Choroid plexus epithelial cell (primary cell): Measurements from ENCODE around the gene SH3RF1.

Experiments used
- DNase-seq: peaks from one replicate; pipeline ENCODE4 v3.0.0-alpha.2; 2010; ENCODE audit warnings: low read depth
- H3K4me3 ChIP-seq: 2 replicates; pipeline ENCODE4 v1.5.1; 2011; ENCODE audit warnings: low read depth, mild to moderate bottlenecking, control low read depth, low read length, moderate library complexity
- CTCF ChIP-seq: conservative IDR thresholded peaks from 2 replicates; pipeline ENCODE4 v1.5.1; 2011; ENCODE audit warnings: low read depth, mild to moderate bottlenecking, control low read depth, inconsistent platforms, low read length, moderate library complexity

SH3RF1 gene

DNA sequence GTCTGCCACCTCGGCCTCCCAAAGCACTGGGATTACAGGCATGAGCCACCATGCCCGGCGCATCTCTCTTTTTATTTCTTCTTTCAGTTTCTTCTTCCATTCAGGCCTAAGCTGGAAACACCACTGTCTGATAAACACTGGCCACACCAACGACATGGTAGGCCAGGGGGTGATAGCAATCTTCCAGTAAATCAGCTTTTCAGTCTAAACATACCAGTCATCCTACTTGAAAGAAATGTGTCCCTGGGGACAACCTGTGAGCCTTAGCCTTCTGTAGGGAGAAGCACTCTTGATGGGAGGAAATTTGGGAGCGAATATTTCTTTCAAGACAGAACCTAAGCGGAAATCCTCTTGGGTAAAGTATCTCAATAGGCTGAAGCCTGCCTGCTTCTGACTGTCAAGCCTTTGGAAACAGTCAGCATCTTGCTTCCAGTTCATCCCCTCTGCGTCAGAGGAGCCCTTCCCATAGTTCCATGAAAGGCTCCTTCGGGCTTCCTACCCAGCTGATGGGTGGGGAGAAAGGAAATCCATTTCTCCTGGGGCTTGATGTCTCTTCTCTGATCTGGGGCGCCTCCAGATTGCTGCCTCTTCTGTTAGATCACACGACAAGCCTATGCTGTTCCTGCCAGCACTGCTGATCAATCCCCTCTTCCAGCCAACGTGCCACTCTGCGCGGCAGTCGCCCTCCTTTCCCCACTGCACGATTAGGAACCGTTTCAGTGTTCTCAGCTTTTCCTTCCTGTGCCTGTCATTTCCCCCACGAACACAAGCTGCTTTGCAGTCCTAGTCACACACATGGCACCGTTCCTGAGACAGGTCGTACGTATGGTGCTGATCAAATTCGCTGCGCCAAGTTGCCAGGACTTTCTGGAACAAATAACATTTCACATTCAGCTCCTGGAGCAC, 211.2 kb downstream of the SH3RF1 start:
- TF ChIP-seq CTCF: no peak
- no peak for DNase-seq
- no peak overlapping the region for H3K4me3 ChIP-seq

DNA sequence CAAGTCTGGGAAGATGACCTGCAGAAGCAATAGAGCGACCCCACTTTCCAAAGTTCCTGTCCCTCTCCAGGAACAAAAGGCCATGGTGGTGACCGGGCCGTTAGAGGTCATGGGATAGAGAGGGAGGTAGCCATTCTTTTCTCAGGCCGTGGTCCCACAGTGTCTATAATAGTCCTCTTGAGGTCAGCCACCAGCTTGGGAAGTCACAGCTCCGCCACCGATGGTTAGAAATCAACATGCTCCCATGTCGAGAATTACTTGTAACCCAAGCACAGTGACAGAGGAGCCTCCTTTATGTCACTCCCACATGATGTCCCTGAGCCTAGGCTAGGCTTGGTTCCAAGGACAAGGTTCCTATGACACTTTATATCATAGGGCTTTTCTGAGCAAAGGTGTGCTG, 212.4 kb downstream of the SH3RF1 start:
- DNase-seq: no peak
- TF ChIP-seq CTCF: no peak

DNA sequence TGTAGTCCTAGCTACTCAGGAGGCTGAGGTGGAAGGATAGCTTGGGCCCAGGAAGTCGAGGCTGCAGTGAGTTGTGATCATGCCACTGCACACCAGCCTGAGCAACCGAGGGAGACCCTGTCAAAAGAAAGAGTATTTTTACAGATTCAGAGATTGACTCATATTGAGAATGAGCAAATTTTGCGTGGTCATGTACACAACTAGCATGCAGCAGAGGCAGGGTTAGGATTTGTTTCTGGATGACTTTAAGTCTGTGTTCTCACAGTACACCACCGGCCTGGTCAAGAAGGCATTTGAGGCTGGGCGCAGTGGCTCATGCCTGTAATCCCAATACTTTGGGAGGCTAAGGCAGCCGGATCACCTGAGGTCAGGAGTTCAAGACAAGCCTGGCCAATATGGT, 215.9 kb downstream of the SH3RF1 start:
- TF ChIP-seq CTCF: no peak

More for the DNA sequence above, 212.4 kb downstream of the SH3RF1 start:
- no peak overlapping the region for H3K4me3 ChIP-seq

DNA sequence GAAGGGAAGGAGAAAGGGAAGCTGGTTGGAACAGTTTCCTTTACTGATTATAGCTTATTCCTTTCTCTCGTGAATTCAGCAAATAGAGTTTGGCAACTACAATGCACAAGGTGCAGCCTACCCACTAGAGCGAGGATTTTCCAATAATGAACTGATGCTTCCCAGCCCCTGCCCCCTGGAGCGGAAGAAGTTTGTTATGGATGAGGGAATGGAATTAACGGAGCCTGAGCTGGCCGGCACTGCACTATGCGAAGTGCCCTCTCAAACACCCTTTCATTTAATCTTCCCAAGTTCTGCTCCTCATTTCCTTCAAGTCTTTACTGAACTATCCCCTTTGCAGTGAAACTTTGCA, 218.2 kb downstream of the SH3RF1 start:
- DNase-seq: no peak
- H3K4me3 ChIP-seq: no peak overlapping the region
- TF ChIP-seq CTCF: no peak

More for the DNA sequence above, 215.9 kb downstream of the SH3RF1 start:
- no peak for DNase-seq
- no peak overlapping the region for H3K4me3 ChIP-seq

GRCh38 chr4:169051761-169052593, 218.8 kb downstream of the SH3RF1 start:
- TF ChIP-seq CTCF: no peak
- no peak overlapping the region for H3K4me3 ChIP-seq
- peak; percentile 59 for DNase-seq

DNA sequence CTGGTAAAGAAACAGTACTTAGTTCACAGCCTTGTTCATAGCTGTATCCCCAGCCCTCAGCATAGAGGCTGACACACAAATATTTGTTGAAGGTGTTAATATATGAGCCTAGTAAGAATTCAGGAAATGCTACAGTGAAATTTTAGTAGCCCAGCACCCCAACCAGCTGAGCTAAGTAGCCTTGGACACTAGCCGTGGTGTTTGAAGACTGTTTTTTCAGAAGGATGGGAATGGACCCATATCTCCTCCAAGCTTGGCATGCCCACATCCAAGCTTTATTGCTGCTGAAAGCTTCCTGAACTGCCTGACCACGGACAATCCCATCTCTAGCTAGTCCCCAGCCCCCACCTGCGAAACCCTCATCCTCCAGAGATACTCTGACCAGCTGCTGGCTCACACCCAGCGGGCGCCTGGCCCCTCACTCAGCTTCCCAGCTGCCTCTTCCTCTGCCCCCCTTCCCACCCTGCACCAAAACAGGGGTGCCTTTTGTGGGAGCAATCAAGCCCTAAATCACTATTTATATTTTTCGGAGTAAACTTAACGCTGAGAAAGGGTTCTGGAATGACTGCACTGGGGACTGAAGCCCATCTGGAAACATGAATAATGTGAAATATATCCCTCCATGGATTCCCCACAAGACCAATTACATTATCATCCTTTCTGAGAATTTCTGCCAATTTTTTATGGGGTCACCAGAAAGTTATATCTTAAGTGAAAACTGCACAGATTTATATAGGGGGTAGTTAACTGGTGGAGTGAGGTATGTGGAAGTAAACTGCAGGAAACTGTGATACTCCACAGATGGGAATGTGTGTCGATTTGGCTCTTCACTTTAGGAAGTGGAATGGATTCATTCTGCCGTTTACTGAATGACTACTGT, 219.6 kb downstream of the SH3RF1 start:
- DNase-seq: no peak
- no peak overlapping the region for H3K4me3 ChIP-seq
- TF ChIP-seq CTCF: no peak
